MM.1S (cell line): ENCODE measurements around the gene SIRPA.

Source experiments
- DNase-seq: peaks from one replicate; pipeline ENCODE4 v3.0.0-alpha.2; 2015
- H2AFZ ChIP-seq: fragments of 300-600 bp; sonication (generic); 2 replicates; pipeline ENCODE4 v1.6.0; 2016; ENCODE audit warnings: antibody characterized with exemption, low read length
- H3F3A ChIP-seq: fragments of 300-600 bp; sonication (generic); 2 replicates; pipeline ENCODE4 v1.6.1; 2016; ENCODE audit warnings: mild to moderate bottlenecking, antibody characterized with exemption, low read length, moderate library complexity, mixed read lengths; ENCODE audit not compliant: insufficient read depth
- H3K27ac ChIP-seq: fragments of 300-600 bp; sonication (generic); 2 replicates; pipeline ENCODE4 v1.5.1; 2016; ENCODE audit warnings: mild to moderate bottlenecking, low read length
- H3K27me3 ChIP-seq: fragments of 300-600 bp; sonication (generic); replicated peaks from 2 replicates; pipeline ENCODE4 v1.6.0; 2016; ENCODE audit warnings: low read length; ENCODE audit not compliant: insufficient read depth
- H3K36me3 ChIP-seq: fragments of 300-600 bp; sonication (generic); replicated peaks from 2 replicates; pipeline ENCODE4 v1.6.1; 2016; ENCODE audit warnings: mild to moderate bottlenecking, low read length, mixed read lengths; ENCODE audit not compliant: insufficient read depth
- H3K4me1 ChIP-seq: fragments of 300-600 bp; sonication (generic); 2 replicates; pipeline ENCODE4 v1.6.1; 2016; ENCODE audit warnings: low read length, mixed read lengths
- H3K4me2 ChIP-seq: fragments of 300-600 bp; sonication (generic); 2 replicates; pipeline ENCODE4 v1.6.0; 2016; ENCODE audit warnings: low read depth, low read length
- H3K4me3 ChIP-seq: fragments of 300-600 bp; sonication (generic); 2 replicates; pipeline ENCODE4 v1.5.1; 2016; ENCODE audit warnings: low read length, mixed read lengths
- H3K79me2 ChIP-seq: fragments of 300-600 bp; sonication (generic); 2 replicates; pipeline ENCODE4 v1.6.1; 2016; ENCODE audit warnings: mixed run types, low read length, mixed read lengths
- H3K9ac ChIP-seq: fragments of 300-600 bp; sonication (generic); 2 replicates; pipeline ENCODE4 v1.6.1; 2016; ENCODE audit warnings: low read length, mixed read lengths
- H3K9me2 ChIP-seq: fragments of 300-600 bp; sonication (generic); replicated peaks from 2 replicates; pipeline ENCODE4 v1.6.1; 2016; ENCODE audit warnings: mild to moderate bottlenecking, low read length, mixed read lengths; ENCODE audit not compliant: insufficient read depth
- H3K9me3 ChIP-seq: fragments of 300-600 bp; sonication (generic); replicated peaks from 2 replicates; pipeline ENCODE4 v1.6.1; 2016; ENCODE audit warnings: mild to moderate bottlenecking, low read length, mixed read lengths; ENCODE audit not compliant: insufficient read depth
- H4K20me1 ChIP-seq: fragments of 300-600 bp; sonication (generic); 2 replicates; pipeline ENCODE4 v1.6.1; 2016; ENCODE audit warnings: mild to moderate bottlenecking, low read length, moderate library complexity, mixed read lengths; ENCODE audit not compliant: insufficient read depth
- EZH2 ChIP-seq: fragments of 300-600 bp; sonication (generic); optimal IDR thresholded peaks from 2 replicates; pipeline ENCODE3; 2017; ENCODE audit warnings: low read depth, mild to moderate bottlenecking, antibody characterized with exemption, low read length, mixed read lengths
- EZH2phosphoT487 ChIP-seq: fragments of 300-600 bp; sonication (generic); IDR thresholded peaks from 2 replicates; pipeline ENCODE4 v1.6.1; 2018; ENCODE audit warnings: antibody characterized with exemption, low read length
- TF ChIP-seq, protein P1 (sequence below): fragments of 300-600 bp; sonication (generic); IDR thresholded peaks from 2 replicates; pipeline ENCODE4 v1.5.1; 2016; ENCODE audit warnings: antibody characterized with exemption, low read length, mixed read lengths

SIRPA gene

DNA sequence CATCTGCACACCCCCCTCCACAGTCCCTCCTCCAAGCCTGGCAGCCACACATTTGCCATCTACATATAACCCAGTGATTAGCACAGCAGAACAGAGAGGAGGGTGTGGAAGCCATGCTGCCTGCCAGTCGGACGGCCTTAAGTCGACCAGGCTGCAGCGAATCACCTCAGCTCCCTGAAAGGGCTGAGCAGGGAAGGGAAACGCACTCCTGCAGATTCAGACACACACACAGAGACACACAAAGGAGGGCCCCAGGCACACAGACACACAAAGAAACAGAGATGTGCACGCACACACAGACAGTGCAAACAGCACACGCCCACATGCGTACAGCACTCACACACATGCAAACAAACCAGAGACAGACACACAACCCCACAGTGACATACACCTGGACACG lies 11.2 kb upstream of the SIRPA start:
- no peak overlapping the region for H2AFZ ChIP-seq
- H3K4me2 ChIP-seq = no peak overlapping the region
- H3K4me1 ChIP-seq = no peaks in the 10 kb centered on the region
- H3K79me2 ChIP-seq = no peaks in the 10 kb centered on the region
- no peaks in the 10 kb centered on the region for H3K9me3 ChIP-seq
- no peaks in the 10 kb centered on the region for H3K9me2 ChIP-seq
- H3F3A ChIP-seq = no peaks in the 10 kb centered on the region
- H4K20me1 ChIP-seq = no peaks in the 10 kb centered on the region
- DNase-seq = no peak
- H3K27me3 ChIP-seq = no peaks in the 10 kb centered on the region
- H3K27ac ChIP-seq = no peak overlapping the region
- H3K36me3 ChIP-seq = no peaks in the 10 kb centered on the region
- TF ChIP-seq EZH2phosphoT487 = no peak
- TF ChIP-seq, protein P1, sequence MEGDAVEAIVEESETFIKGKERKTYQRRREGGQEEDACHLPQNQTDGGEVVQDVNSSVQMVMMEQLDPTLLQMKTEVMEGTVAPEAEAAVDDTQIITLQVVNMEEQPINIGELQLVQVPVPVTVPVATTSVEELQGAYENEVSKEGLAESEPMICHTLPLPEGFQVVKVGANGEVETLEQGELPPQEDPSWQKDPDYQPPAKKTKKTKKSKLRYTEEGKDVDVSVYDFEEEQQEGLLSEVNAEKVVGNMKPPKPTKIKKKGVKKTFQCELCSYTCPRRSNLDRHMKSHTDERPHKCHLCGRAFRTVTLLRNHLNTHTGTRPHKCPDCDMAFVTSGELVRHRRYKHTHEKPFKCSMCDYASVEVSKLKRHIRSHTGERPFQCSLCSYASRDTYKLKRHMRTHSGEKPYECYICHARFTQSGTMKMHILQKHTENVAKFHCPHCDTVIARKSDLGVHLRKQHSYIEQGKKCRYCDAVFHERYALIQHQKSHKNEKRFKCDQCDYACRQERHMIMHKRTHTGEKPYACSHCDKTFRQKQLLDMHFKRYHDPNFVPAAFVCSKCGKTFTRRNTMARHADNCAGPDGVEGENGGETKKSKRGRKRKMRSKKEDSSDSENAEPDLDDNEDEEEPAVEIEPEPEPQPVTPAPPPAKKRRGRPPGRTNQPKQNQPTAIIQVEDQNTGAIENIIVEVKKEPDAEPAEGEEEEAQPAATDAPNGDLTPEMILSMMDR = no peak
- no peak for TF ChIP-seq EZH2
- no peak overlapping the region for H3K4me3 ChIP-seq
- no peak overlapping the region for H3K9ac ChIP-seq

DNA sequence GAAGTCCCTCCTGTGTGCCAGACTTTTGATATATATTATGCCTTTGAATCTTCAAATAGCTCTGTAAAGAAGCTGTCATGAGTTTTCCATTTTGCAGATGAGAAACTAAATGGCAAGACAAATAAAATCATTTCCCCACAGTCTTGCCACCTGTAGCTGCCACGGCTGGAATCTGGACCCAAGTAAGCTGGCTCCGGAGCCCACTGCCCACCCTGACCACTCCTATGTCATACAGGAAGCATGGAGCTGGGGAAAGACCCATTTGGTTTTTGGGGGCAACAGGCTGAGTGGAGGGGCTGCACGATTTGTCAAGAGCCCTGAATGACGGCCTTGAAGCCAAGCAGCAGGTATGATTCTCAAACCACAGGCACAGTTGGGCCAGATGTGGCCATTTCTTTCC lies 10.0 kb upstream of the SIRPA start:
- Histone ChIP-seq H3K4me2 (no peak overlapping the region), H3F3A (no peaks in the 10 kb centered on the region), H3K27me3 (no peaks in the 10 kb centered on the region), H3K27ac (no peak overlapping the region), H3K9me2 (no peaks in the 10 kb centered on the region), H3K4me1 (no peaks in the 10 kb centered on the region), H3K79me2 (no peaks in the 10 kb centered on the region), H4K20me1 (no peaks in the 10 kb centered on the region), H3K36me3 (no peaks in the 10 kb centered on the region), H2AFZ (no peak overlapping the region), H3K9me3 (no peaks in the 10 kb centered on the region), H3K4me3 (no peak overlapping the region), H3K9ac (no peak overlapping the region)
- TF ChIP-seq, protein P1 = no peak
- DNase-seq = no peak

DNA sequence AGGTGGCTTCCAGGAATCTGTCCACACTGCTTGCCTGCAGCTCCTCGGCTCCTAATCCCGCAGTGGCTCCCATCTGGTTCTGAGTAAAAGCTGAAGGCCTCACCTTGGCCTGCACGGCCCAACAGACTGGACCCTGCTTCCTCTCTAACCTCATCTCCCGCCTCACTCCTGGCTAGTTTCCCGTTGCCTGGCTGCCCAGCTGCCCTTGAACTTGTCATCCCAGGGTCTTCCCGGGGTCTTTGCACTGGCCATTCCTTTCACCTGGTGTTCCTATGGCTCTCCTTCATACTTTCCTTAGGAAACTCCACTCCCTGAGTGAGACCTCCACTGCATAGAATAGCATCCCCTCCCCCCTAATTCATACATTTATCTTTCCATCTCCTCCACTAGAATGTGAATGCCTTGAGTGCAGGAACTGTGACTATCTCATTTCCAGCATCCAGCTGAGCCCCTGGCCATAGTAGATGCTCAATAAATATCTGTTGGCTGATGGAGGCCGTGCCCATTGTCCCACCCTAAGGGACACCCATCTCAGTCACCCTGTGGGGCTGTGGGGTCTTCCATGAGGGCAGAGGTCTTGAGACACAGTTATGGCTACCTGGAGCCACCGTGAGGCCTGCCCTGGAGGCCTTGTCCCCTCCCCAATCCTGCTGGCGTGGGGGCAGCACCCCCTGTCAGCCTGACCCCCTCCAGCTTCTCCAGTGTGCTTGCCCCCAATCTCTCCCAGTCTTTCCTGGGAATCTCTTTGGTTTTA lies 9.1 kb upstream of the SIRPA start:
- Histone ChIP-seq H3K9ac (no peak overlapping the region), H3K27me3 (no peaks in the 10 kb centered on the region), H3K9me2 (no peaks in the 10 kb centered on the region), H3K79me2 (no peaks in the 10 kb centered on the region), H3K4me2 (no peak overlapping the region), H3F3A (no peaks in the 10 kb centered on the region), H2AFZ (no peak overlapping the region), H3K4me3 (no peak overlapping the region), H3K27ac (no peak overlapping the region), H4K20me1 (no peaks in the 10 kb centered on the region), H3K4me1 (no peaks in the 10 kb centered on the region), H3K36me3 (no peaks in the 10 kb centered on the region), H3K9me3 (no peaks in the 10 kb centered on the region)
- no peak for DNase-seq
- TF ChIP-seq, protein P1 = no peak
- no peak for TF ChIP-seq EZH2phosphoT487
- no peak for TF ChIP-seq EZH2
